Endothelial cell of umbilical vein (primary cell): ENCODE results near the gene SYNE3.

Experiments
- CTCF ChIP-seq, 2 donors: IDR thresholded peaks; 1 replicate in 1 of 2; 2 replicates in 1 of 2; pipeline ENCODE4 v1.5.1; 2011; ENCODE audit warnings: low read length in 2 of 2, mild to moderate bottlenecking in 2 of 2, moderate library complexity in 2 of 2, control low read depth in 1 of 2, inconsistent platforms in 1 of 2, low read depth in 1 of 2; ENCODE audit not compliant: insufficient read depth in 1 of 2; ENCODE audit errors: extremely low read depth in 1 of 2
- EZH2 ChIP-seq: IDR thresholded peaks from 2 replicates; pipeline ENCODE4 v1.6.1; 2012; ENCODE audit warnings: borderline replicate concordance, low read depth, mild to moderate bottlenecking, moderate library complexity, low read length, inconsistent platforms; ENCODE audit not compliant: severe bottlenecking
- FOS ChIP-seq: IDR thresholded peaks from 2 replicates; pipeline ENCODE4 v1.6.1; 2011; ENCODE audit warnings: mild to moderate bottlenecking, low read length, moderate library complexity, borderline replicate concordance; ENCODE audit not compliant: insufficient read depth
- GATA2 ChIP-seq: IDR thresholded peaks from 2 replicates; pipeline ENCODE4 v1.7.0; 2011; ENCODE audit warnings: low read depth, mild to moderate bottlenecking, moderate library complexity, mixed read lengths, low read length; ENCODE audit not compliant: insufficient read length, insufficient read depth
- JUN ChIP-seq: IDR thresholded peaks from 2 replicates; pipeline ENCODE4 v1.6.1; 2011; ENCODE audit warnings: borderline replicate concordance, low read depth; ENCODE audit not compliant: insufficient read length, insufficient read depth
- MAX ChIP-seq: IDR thresholded peaks from 2 replicates; pipeline ENCODE4 v1.6.1; 2011; ENCODE audit not compliant: insufficient read depth, insufficient read length
- MYC ChIP-seq: IDR thresholded peaks from one replicate; pipeline ENCODE4 v1.6.1; 2011; ENCODE audit warnings: mild to moderate bottlenecking, low read depth, low read length
- POLR2A ChIP-seq: IDR thresholded peaks from 2 replicates; pipeline ENCODE4 v1.6.1; 2012; ENCODE audit warnings: low read depth, mild to moderate bottlenecking, control low read depth, low read length
- POLR2AphosphoS5 ChIP-seq: IDR thresholded peaks from 2 replicates; pipeline ENCODE4 v1.6.1; 2012; ENCODE audit warnings: low read depth, mild to moderate bottlenecking, control low read depth, low read length, moderate library complexity; ENCODE audit not compliant: insufficient read depth

DNA sequence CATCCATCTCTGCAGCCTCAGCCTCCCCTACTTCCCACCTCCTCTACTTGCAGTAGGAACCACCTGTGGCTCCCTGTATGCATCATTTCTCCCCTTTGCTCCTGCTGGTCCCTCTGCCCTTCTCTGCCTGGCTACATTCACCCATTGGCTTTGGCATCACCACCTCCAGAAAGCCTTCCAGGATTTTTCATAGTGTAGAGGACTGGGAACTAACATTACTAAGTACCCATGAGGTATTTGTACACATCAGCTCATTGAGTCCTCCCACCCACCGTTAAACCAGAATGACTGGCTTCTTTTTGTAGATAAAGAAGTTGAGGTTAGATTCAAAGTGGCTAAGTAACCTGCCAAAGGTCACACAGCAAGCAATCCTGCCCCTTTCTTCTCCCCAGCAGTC, 17.1 kb downstream of the SYNE3 start:
- TF ChIP-seq MAX (no peak), CTCF (IDR thresholded peaks at IDR 0.05; ENCODE audit: extremely low read depth in 1 of 2, insufficient read depth in 1 of 2, low read depth in 1 of 2, low read length in 2 of 2) (no peak), POLR2AphosphoS5 (no peak), POLR2A (no peak), GATA2 (no peak), JUN (no peak), MYC (no peak), EZH2 (no peak), FOS (no peak)
